Measurements from ENCODE around the gene THSD4. TPM values are rescaled to one million over a fixed set of nuclear protein-coding genes. Genes with fewer than 3 reads are reported as not detected.

THSD4 gene
- polyA plus RNA-seq, 1 donor (not counting 4 experiments of a cell fraction or from before 2014, with no cell fraction given) = 24.5 TPM

DNA sequence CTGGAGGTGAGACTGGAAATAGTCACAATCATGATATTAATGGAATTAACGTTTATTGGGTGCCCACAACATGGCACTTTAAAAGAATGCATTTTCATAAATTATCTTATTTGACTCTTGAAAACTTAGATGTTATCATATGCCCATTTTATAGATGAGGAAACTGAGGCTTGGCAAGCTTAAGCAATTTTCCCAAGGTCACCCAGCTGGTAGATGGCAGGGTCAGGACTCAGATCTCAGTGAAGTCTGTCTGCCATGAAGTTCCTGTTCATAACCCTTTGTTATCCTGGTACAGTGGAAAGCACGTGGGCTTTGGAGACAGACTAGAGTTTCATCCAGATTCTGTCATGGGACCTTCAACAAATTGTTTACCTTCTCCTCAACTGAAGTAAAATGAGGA is 520.5 kb downstream of the THSD4 start:
- H3K36me3 ChIP-seq (ENCODE audit: control insufficient read depth in 2 of 2, extremely low read depth in 1 of 2, insufficient read depth in 2 of 2, low read length in 2 of 2) = peaks cover 2 to 7% of the 10 kb centered on the region in 2 experiments
- dilution Hi-C loops (cut with MboI; ENCODE audit: extremely low pct_ligation_motif_present, low sequenced_read_pairs) = no loop called here
- H3K27me3 ChIP-seq (ENCODE audit: control insufficient read depth, extremely low read depth, insufficient read depth, low read length) = no peaks in the 10 kb centered on the region
- FAIRE-seq (no peak), DNase-seq (ENCODE audit: low read depth, low spot score) (no peak)
- no peak overlapping the region for H2AFZ ChIP-seq (ENCODE audit: control insufficient read depth, low read length)
- TF ChIP-seq CTCF (optimal IDR thresholded peaks at IDR 0.05 in 1 of 3, IDR thresholded peaks at IDR 0.05 in 1 of 3, conservative IDR thresholded peaks at IDR 0.05 in 1 of 3; ENCODE audit: extremely low read depth in 1 of 3, insufficient read depth in 2 of 3, low read length in 3 of 3) (no peak), EZH2 (IDR thresholded peaks at IDR 0.05; ENCODE audit: low read length) (no peak)
- H3K27ac ChIP-seq (ENCODE audit: control insufficient read depth, insufficient read depth, low read length) = no peak overlapping the region
- H3K4me3 ChIP-seq (ENCODE audit: control insufficient read depth in 2 of 3, extremely low read depth in 1 of 3, insufficient read depth in 2 of 3, low read depth in 1 of 3, low read length in 3 of 3) = no peak overlapping the region
- no peak overlapping the region for H3K9ac ChIP-seq (ENCODE audit: control insufficient read depth, extremely low read depth, insufficient read depth, low read length)
- H3K9me1 ChIP-seq (ENCODE audit: control insufficient read depth, extremely low read depth, insufficient read depth, low read length) = no peaks in the 10 kb centered on the region
- H3K79me2 ChIP-seq (ENCODE audit: control insufficient read depth, insufficient read depth, low read length) = no peaks in the 10 kb centered on the region
- H3K9me3 ChIP-seq (ENCODE audit: control insufficient read depth, low read depth, low read length) = no peaks in the 10 kb centered on the region
- H3K4me1 ChIP-seq (ENCODE audit: control insufficient read depth, extremely low read depth, insufficient read depth, low read length) = no peaks in the 10 kb centered on the region
- no peak overlapping the region for H3K4me2 ChIP-seq (ENCODE audit: control insufficient read depth, extremely low read depth, insufficient read depth, low read depth, low read length)
- no peaks in the 10 kb centered on the region for H4K20me1 ChIP-seq (ENCODE audit: control insufficient read depth, extremely low read depth, insufficient read depth, low read length)

- H3K9me1 ChIP-seq (ENCODE audit: control insufficient read depth, extremely low read depth, insufficient read depth, low read length) = no peaks in the 10 kb centered on the region
- dilution Hi-C loops (cut with MboI; ENCODE audit: extremely low pct_ligation_motif_present, low sequenced_read_pairs) = no loop called here
- H3K4me1 ChIP-seq (ENCODE audit: control insufficient read depth, extremely low read depth, insufficient read depth, low read length) = no peaks in the 10 kb centered on the region
- no peak overlapping the region for H3K4me2 ChIP-seq (ENCODE audit: control insufficient read depth, extremely low read depth, insufficient read depth, low read depth, low read length)
- no peaks in the 10 kb centered on the region for H3K79me2 ChIP-seq (ENCODE audit: control insufficient read depth, insufficient read depth, low read length)
- H3K9ac ChIP-seq (ENCODE audit: control insufficient read depth, extremely low read depth, insufficient read depth, low read length) = no peak overlapping the region
- no peak overlapping the region for H2AFZ ChIP-seq (ENCODE audit: control insufficient read depth, low read length)
- no peaks in the 10 kb centered on the region for H3K9me3 ChIP-seq (ENCODE audit: control insufficient read depth, low read depth, low read length)
- H3K4me3 ChIP-seq (ENCODE audit: control insufficient read depth in 2 of 3, extremely low read depth in 1 of 3, insufficient read depth in 2 of 3, low read depth in 1 of 3, low read length in 3 of 3) = no peak overlapping the region
- H3K27ac ChIP-seq (ENCODE audit: control insufficient read depth, insufficient read depth, low read length) = no peak overlapping the region
- H4K20me1 ChIP-seq (ENCODE audit: control insufficient read depth, extremely low read depth, insufficient read depth, low read length) = no peaks in the 10 kb centered on the region
- DNase-seq (ENCODE audit: low read depth, low spot score) (no peak), FAIRE-seq (no peak)
- H3K27me3 ChIP-seq (ENCODE audit: control insufficient read depth, extremely low read depth, insufficient read depth, low read length) = no peaks in the 10 kb centered on the region
- no peak for TF ChIP-seq EZH2 (IDR thresholded peaks at IDR 0.05; ENCODE audit: low read length)
- no peak for TF ChIP-seq CTCF (optimal IDR thresholded peaks at IDR 0.05 in 1 of 3, IDR thresholded peaks at IDR 0.05 in 1 of 3, conservative IDR thresholded peaks at IDR 0.05 in 1 of 3; ENCODE audit: extremely low read depth in 1 of 3, insufficient read depth in 2 of 3, low read length in 3 of 3)
- H3K36me3 ChIP-seq (ENCODE audit: control insufficient read depth in 2 of 2, extremely low read depth in 1 of 2, insufficient read depth in 2 of 2, low read length in 2 of 2) = peaks cover 0 to 2% of the 10 kb centered on the region in 2 experiments
Observed at GRCh38 chr15:71638876-71639275, 523.6 kb downstream of the THSD4 start.
